ENCODE measurements around the gene SPON1.
"Not testable (repeated sequence)": the region's sequence is repeated elsewhere in the genome, so short reads cannot be mapped to it uniquely, and the experiment has no call there.

The SPON1 gene

DNA sequence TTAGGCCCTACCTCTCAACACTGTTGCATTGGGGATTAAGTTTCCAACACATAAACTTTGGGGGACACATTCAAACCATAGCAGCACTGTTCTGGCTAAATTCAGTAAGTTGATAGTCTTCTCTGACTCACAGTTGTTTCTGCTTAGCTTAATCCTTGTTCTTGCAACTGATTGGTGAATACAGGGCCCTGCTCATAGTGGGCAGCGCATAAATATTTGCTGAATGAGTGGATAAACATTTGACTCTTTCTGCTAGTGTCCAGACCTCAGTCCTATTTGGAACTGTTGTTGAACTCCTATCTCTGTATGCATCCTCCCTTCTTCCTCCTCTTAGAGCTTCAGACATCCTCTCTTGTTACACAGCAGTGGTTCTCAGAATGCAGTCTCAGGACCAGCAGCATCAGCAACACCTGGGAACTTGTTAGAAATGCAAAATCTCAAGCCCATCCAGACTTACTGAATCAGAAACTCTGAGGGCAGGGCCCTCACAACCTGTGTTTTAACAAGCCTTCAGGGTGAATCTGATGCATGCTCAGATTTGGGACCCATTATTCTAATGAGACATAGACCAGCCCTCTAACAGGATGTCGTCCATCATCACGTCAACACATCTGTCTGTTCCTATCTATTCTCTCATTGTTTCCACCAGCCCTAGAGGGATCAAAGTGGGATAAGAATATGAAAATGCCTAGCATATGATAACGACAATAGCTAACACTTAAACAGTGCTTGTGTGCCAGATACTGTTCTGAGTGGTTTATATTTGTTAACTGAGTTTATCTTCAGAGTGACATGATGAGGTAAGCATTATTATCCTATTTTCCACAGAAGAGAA, 22.3 kb downstream of the SPON1 start:
- DNase-seq, result no peak

DNA sequence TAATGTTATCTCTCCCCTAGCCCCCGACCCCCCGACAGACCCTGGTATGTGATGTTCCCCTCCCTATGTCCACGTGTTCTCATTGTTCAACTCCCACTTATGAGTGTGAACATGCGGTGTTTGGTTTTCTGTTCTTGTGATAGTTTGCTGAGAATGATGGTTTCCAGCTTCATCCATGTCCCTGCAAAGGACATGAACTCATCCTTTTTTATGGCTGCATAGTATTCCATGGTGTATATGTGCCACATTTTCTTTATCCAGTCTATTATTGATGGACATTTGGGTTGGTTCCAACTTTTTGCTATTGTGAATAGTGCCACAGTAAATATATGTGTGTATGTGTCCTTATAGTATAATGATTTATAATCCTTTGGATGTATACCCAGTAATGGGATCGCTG, 24.2 kb downstream of the SPON1 start:
- DNase-seq, result not testable (repeated sequence)

DNA sequence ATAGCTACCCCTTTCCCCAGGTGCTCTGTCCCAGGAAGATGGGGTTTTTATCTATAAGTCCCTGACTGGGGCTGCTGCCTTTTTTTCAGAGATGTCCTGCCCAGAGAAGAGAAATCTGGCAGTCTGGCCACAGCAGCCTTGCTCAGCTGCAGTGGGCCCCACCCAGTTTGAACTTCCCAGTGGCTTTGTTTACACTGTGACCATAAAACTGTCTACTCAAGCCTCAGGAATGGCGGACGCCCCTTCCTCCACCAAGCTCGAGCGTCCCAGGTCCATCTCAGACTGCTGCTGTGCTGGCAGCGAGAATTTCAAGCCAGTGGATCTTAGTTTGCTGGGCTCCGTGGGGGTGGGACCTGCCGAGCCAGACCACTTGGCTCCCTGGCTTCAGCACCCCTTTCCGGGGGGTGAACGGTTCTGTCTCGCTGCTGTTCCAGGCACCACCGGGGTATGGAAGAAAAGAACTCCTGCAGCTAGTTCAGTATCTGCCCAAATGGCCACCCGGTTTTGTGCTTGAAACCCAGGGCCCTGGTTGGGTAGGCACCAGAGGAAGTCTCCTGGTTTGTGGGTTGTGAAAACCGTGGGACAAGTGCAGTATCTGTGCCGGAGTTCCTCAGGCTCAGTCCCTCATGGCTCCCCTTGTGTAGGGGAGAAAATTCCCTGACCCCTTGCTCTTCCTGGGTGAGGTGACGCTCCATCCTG, 29.8 kb downstream of the SPON1 start:
- DNase-seq, result not testable (repeated sequence)

DNA sequence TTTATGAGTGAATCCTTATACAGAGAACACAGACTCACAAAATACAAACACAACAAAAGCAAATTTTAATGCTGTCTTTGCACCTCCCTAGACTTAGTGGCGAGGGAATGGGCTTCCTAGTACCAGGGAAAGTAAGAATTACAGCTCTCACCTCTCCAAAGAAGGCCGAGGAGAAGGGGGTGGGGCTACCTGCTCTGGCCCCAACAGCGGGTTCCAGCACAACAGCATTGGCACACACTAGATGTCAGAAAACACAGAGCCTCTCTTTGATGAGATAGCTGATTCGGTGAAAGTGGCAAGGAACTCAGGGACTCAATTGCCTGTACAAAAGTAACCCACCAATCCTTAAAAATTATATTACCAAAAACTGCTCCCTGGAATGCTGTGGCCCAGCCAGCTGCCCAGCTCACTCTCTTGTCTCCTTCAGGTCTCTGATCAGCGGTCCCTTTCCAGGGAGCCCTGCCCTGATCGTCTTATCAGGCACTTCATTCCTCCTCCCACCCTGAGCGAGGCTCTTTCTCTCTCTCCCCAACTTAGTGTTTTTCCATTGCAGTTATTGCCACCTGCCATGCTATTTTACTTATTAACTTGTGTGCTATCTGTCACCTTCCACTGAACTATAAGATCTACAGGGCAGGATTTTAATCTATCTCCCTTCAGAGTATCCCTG, 30.7 kb downstream of the SPON1 start:
- no peak for DNase-seq

DNA sequence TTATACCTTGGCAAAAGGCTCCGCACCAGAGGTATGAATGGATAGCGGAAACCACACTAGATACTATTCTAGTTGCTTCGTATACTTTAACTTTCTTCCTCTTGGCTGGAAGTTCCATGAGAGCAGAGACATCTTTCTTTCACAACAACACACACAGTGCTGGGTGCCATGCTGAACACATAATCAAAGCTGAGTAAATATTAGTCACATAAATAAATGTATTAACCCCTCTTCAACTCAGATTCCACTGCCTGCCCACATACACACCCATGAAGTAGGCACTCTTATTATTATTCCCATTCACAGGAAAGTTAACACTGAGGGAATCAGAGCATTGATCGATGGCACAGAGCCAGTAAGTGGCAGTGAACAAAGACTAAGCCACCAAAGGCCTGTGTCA, 35.4 kb downstream of the SPON1 start:
- no peak for DNase-seq

DNA sequence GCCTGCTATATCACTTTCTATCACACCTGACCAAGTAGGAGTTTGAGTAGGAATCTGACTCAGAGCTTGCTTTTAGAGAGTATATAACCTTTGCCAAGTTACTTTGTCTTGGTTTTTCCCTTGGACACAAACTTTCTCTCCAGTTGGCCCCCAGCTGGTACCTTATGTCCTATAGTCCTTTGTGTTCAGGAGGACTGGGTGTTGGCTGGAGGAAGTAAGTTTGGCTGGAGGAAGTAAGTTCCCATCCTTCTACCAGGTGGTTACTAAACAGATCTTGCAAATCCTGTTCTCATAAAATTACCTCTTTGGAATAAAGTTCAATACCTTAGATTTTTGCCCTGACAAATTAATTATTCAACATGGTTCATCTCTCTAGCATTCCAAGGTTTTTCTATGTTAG, 37.2 kb downstream of the SPON1 start:
- DNase-seq, result no peak

DNA sequence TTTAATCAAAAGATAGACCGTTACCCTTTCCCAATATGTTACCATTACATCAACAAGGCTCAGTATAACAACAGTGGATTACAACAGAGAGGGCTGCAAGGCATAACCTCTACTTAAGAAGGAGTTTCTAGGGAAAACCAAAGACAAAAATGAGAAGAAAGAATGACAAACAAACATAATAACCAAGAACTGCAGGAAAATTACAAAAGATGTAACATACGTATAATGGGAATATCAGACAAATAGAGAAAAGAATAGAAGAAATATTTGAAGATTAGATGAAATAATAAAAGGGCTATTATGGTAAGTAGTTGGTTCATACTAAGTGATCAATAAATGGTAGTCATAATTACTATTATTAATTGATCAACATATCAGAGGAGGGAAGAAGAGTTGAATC, 39.1 kb downstream of the SPON1 start:
- DNase-seq, result no peak

DNA sequence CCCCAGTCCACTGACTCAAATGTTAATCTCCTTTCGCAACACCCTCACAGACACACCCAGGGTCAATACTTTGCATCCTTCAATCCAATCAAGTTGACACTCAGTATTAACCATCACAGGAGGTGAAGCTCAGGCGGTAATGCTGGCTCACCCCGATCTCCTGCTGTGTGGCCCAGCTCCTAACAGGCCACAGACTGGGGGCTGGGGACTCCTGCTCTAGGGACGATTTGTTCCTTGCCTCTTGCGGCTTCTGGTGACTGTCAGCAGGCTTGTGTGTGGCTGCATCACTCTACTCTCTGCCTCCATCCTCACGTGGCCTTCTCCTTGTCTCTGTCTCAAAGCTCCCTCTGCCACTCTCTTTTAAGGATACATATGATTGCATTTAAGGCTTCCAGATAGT, 45.0 kb downstream of the SPON1 start:
- DNase-seq, result no peak

DNA sequence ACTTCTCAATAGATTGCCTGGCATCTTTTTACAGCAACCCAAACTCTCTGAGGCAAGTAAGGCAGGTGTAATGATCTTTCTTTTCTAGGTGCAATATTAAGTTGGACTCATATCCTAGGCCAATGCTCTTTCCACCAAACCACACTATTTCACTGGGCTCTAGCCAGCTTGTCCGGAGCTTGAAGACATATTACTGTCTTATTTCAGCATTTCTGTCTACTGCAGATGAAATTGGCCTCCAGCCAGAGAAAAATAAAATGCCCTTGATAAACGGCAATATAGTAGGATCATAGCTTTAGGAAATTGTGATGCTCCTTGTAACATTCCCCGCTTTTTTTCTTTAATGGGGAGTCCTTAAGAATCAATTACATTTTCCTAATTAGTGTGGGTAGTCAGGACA, 48.1 kb downstream of the SPON1 start:
- DNase-seq, result no peak

DNA sequence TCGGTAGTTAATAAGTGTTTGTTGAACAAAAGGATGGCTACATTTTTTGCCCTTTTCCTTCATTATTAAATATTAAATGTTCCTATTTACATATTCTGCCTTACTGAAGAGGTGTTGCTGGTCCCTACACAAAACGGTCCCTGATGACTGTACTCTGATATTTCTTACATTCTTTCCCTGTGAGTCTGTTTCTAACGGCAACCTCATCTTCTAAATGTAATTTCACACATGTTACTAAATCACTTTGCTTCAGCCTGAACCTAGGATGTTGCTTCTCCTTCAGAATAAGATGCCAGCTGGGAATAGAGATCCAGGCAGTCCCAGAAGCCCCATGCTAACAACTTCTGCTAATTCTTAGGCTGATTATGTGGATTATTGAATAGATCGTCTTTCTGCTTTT, 50.3 kb downstream of the SPON1 start:
- no peak for DNase-seq

DNA sequence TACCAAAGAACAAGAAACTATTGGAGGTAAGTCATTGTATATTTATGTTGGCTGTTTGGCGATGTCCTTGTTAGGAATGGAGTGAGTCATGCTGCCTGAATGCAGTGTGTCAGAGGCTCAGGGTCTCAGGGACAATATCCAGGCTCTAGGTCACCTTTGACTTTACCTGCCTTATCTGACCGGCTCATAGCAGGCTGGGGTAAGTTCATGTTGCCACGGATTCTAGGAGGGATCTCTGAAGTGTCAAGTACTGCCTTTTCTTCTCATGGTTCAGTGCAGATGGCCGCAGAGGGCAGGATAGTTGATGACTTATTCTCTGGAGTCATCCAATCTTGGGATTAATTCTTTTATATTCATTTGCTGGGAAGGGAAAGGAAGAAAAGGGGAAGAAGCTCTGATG, 53.2 kb downstream of the SPON1 start:
- no peak for DNase-seq

DNA sequence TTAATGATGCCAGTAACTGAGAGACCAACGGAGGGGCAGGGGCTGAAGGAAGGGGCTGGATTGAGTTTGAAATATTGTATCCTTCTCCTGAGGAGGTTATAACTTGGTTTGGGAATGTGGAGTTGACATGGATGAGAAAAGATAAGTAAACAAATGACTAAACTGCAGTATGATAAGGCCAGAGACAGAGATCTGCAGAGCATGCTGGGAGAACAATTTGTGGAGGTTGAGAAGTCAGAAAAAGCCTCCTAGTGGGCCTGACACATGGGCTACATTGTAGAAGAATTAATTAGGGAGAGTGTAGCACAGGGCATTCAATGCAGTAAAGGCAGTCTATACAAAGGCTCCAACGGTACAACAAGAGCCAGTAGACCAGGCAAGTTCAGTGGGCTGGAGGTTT, 55.9 kb downstream of the SPON1 start:
- DNase-seq, result no peak

DNA sequence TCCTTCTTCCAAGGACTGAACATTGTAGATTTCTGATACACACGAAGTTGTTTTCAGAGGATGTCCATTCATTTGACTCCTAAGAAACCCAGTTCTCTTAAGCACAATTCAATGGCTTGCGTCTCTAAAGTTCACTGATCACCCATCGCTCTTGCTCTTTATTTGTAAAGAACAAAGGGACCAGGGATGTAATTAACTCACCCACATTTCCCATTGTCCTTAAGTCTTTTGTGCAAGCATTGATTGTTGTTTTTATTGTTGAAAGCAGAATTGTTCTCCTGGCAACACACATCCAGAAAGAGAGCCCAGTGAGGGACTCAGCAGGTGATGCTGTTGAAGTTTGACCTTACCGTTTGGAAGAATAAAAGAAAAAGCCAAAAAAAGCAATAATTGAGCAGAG, 59.2 kb downstream of the SPON1 start:
- no peak for DNase-seq

DNA sequence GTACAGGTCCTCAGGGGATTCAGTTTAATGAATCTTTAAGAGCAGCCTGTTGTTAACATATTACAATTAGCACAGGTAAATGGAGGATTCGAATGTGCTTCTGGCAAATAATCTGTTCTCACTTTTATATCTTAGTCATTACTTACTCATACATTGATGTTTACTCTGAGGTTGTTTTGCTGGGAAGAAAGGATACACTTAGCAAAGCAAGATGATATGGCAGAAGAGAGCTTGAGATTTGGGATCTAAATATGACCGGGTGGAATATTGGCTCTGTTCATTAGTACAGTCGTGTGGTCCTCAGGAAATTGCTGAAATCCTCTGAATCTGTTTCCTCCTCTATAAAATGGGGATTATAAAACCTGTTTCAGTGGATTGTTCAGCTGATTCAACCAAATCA, 59.7 kb downstream of the SPON1 start:
- no peak for DNase-seq

DNA sequence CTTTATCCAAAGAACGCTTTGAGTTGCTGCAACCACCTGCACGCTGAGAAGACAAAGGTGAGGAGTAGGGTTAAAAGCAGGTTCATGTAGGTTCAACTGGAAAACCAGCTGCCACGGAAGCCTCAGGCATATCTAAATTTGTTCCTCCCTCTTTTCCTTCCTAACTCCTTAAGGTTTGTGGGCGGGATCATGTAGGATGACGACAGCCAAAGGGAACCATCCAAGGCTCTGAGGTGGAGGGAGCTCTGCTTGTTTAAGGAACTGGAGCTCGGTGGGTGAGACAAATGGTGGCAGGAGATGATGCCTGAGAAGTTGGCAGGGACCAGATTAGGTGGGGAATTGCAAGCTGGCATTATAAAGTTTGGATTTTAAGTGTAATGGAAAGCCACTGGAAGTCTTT, 60.3 kb downstream of the SPON1 start:
- DNase-seq, result no peak

DNA sequence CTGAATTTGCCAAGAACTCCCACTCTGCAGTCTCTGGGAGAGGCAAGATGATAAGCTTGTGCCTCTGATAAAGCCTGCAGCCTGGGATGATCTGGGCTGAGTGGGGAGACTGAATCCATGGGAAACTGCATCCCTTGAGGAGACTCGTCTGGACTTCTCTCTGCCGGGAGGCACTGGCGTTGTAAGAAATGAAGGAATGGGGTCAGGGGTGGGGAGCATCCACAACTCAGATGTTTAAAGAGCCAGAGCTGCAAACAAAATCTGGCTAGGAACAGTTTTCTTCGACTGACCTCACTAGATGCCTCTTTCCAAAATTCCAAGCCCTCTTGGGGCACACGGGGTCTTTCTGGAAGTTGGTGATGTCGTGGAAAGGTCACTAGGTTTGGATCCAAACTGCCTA, 64.4 kb downstream of the SPON1 start:
- no peak for DNase-seq

DNA sequence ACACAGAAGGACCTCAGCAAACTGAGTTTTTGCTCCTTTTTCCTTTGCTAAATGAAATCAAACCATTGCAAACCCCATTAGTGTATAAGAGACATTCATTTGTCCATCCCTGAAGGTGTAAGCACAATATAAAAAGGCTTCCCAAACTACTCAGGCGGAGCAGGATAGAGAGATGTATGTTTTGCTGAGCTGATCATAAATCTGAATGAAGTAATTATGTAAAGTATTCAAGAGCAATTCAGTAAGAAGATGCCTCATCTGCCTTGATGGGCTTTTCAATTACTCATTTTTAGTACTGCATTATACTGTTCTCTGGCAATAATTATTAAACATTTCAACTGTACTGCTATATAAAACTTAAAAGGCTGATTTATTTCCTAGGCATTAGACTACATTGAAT, 65.0 kb downstream of the SPON1 start:
- DNase-seq, result no peak

DNA sequence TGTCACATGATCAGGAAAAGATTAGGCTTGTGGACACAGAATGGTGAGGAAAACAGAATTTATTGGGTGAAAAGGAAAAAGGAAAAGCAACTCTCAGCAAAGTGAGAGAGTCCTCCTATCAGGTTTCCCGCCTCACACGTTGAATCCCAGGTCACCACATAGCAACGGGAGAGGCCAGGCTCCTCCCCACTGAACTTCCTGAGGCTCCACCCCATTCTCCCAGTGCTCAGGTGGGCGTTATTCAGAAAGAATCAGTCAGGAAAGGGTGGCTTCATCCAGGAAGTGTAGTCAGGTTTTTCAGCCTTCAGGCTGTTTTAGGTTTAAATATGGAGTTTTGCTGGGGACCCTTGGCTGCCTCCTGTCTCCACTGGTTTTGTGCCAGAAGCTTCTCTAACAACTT, 66.9 kb downstream of the SPON1 start:
- no peak for DNase-seq

DNA sequence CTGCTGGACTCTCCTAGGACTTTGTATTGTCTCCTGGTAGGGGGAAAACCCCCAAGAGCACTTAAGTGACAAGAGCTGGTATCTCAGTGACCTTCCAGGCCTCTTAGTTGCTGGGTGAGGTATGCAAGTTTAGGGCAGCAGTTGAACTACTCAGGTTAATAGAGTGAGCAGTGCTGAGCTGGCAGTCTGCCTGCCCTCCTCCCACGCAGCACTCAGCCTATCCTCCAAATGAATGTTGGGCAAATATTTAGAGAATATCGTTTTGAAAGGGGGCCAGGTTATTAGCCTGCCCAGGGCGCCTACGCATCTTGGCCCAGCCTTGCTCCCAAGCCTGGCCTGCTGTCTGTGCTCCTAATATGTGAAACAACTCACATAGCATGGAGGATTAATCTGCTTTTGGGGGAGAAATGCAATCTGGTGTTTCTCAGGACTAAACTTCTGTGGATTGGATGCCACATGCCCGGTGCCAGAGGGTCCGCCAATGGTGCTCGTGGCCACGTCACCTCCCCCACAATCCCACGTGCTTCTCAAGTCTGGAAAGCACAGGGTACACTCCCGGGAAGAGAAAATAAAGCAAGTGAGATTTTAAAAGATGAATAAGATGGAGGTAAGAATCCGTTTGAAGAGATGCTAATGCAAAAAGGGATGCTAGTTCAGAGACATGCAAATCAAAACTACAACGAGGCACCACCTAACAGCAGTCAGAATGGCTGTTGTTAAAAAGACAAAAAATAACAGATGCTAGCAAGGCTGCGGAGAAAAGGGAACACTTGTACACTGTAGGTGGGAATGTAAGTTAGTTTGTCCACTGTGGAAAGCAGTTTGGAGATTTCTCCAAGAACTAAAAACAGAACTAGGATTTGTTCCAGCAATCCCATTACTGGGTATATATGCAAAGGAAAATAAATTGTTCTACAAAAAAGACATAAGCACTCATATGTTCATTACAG, 67.7 kb downstream of the SPON1 start:
- DNase-seq, result no peak

DNA sequence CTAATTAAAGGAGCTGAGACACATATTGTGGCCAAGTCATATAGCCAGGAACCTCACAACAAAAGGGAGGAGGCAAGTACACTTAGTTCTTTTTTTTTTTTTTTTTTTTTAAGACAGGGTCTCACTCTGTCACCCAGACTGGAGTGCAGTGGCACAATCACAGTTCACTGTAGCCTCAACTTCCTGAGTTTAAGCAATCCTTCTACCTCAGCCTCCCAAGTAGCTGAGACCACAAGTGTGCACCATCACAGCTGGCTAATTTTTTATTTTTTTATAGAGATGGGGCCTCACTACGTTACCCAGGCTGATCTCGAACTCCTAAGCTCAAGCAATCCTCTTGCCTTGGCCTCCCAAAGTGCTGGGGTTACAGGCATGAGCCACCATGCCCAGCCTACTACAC, 73.0 kb downstream of the SPON1 start:
- not testable (repeated sequence) for DNase-seq

DNA sequence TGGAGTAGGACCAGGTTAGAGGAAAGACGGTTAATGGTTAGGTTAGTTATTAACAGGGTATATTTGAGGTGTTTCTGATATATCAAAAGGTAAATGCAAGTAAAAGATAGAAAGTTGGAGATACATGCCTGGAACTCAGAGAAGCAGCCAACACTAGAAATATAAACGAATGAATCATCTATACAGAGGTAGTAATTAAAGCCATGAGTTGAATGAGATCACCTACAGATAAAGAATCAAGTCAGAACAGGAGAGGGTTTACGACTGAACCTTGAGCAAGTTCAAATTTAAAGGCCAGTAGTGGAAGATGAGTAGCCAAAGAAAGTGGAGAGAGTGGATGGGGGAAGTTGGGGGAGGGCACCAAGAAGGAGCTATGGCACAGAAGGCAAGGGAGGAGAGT, 73.9 kb downstream of the SPON1 start:
- no peak for DNase-seq

DNA sequence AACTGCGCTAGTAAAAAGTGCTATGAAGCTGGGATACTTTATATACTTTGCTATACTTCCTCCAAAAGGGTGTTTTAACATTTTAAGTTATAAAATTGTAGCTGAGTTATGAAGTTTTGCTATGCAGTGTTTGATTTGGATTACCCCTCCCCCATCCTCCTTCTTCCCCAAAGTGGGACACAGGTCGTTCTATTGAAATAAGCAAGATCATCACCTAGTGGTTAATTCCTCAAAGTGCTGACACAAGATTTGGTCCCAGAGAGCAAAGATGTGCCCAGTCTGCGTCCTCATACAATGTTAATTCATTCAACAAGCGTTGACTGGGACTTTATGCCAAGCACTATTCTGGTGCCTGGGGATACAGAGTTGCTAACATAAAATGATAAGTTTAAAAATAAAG, 78.5 kb downstream of the SPON1 start:
- no peak for DNase-seq

DNA sequence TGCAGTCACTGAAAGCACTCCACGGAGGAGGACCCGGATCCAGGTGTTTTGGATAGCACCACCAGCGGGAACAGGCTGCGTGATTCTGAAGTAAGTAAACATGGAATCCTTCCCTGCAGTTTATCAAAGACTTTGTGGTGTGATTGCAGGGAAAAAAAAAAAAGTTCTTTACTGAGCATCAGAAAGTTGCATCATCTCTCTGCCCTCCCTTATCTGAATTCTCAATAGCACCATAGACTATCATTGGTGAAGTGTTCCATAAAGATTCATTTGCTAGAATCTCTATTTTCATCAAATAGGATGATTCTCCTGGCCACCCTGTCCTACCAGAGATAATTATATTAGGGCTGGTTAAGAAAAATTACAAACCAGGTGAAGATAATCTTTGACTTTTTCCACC, 79.0 kb downstream of the SPON1 start:
- no peak for DNase-seq

All from activated CD4-positive, CD25-positive, alpha-beta regulatory T cell treated with anti-CD3 and anti-CD28 coated beads, Interleukin-2, amount 50 U/mL, for 72 hours (primary cell).